Sigmoid colon (tissue), 4 donors: ENCODE measurements around the gene PLA2G4D.

ENCODE experiments used
- EP300 ChIP-seq, 4 donors: sonication (generic); formaldehyde crosslinking; IDR thresholded peaks; one replicate each; pipeline ENCODE4 v1.6.1; 2017; ENCODE audit warnings: antibody characterized with exemption in 4 of 4
- POLR2A ChIP-seq, 2 donors: fragments of 450-650 bp; IDR thresholded peaks; one replicate each; pipeline ENCODE4 v1.6.1; 2016; ENCODE audit warnings: antibody characterized with exemption in 2 of 2, mild to moderate bottlenecking in 2 of 2, moderate library complexity in 2 of 2
- POLR2AphosphoS5 ChIP-seq, 4 donors: sonication (generic); formaldehyde crosslinking; IDR thresholded peaks; one replicate each; pipeline ENCODE4 v1.6.1; 2017; ENCODE audit warnings: antibody characterized with exemption in 4 of 4
- TF ChIP-seq, protein P1 (sequence below), 4 experiments: fragments of 450-650 bp in 3 of 4; fragments of 200-600 bp in 1 of 4; IDR thresholded peaks; one replicate each; pipeline ENCODE4 v1.5.1; 2016 to 2019; ENCODE audit warnings: antibody characterized with exemption in 4 of 4, mild to moderate bottlenecking in 3 of 4, moderate library complexity in 2 of 4

GRCh38 chr15:42083916-42084315, 10.4 kb downstream of the PLA2G4D start:
- TF ChIP-seq, protein P1, sequence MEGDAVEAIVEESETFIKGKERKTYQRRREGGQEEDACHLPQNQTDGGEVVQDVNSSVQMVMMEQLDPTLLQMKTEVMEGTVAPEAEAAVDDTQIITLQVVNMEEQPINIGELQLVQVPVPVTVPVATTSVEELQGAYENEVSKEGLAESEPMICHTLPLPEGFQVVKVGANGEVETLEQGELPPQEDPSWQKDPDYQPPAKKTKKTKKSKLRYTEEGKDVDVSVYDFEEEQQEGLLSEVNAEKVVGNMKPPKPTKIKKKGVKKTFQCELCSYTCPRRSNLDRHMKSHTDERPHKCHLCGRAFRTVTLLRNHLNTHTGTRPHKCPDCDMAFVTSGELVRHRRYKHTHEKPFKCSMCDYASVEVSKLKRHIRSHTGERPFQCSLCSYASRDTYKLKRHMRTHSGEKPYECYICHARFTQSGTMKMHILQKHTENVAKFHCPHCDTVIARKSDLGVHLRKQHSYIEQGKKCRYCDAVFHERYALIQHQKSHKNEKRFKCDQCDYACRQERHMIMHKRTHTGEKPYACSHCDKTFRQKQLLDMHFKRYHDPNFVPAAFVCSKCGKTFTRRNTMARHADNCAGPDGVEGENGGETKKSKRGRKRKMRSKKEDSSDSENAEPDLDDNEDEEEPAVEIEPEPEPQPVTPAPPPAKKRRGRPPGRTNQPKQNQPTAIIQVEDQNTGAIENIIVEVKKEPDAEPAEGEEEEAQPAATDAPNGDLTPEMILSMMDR (IDR thresholded peaks at IDR 0.05), result no peak
- no peak for TF ChIP-seq EP300 (IDR thresholded peaks at IDR 0.05)
- TF ChIP-seq POLR2A (IDR thresholded peaks at IDR 0.05), result no peak
- TF ChIP-seq POLR2AphosphoS5 (IDR thresholded peaks at IDR 0.05), result no peak
